ENCODE measurements around the gene ANGEL1.

ANGEL1 gene

GRCh38 chr14:76765461-76765931 is 47.2 kb downstream of the ANGEL1 start:
- DNase-seq (ENCODE audit: low read depth) = no peak

- DNase-seq (ENCODE audit: low read depth) = no peak
Measured at GRCh38 chr14:76763096-76764041, 49.3 kb downstream of the ANGEL1 start.

GRCh38 chr14:76762411-76763095 is 50.1 kb downstream of the ANGEL1 start:
- no peak for DNase-seq (ENCODE audit: low read depth)

DNA sequence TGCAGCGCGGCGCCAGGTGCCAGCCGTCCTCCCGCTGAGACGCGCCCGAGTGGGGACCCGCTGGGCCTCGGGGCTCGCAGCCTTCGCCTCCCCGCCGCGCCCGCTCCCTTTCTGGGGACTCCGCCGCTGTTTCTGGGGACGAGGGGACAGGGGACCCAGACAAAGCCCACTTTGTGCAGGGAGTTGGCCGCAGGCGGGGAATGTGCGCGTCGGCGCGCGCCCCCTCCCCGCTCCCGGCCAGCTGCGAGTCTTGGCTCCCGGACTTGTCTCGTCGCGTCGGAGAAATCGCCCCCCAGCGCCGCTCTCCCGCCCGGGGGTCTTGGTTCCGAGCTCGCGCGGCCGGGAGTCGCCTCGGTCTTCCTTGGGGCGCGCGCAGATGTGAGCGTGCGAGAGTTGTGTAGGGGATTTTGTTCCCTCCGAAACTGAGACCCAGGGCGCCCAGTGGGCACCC is 50.7 kb downstream of the ANGEL1 start:
- no peak for DNase-seq (ENCODE audit: low read depth)

GRCh38 chr14:76761136-76761959 is 51.3 kb downstream of the ANGEL1 start, which contains the start of gene VASH1:
VASH1 (plus strand) TSS chr14:76761468; CDS start chr14:76762822, 1,354 bp downstream.
- DNase-seq (ENCODE audit: low read depth) = peak; percentile 33

DNA sequence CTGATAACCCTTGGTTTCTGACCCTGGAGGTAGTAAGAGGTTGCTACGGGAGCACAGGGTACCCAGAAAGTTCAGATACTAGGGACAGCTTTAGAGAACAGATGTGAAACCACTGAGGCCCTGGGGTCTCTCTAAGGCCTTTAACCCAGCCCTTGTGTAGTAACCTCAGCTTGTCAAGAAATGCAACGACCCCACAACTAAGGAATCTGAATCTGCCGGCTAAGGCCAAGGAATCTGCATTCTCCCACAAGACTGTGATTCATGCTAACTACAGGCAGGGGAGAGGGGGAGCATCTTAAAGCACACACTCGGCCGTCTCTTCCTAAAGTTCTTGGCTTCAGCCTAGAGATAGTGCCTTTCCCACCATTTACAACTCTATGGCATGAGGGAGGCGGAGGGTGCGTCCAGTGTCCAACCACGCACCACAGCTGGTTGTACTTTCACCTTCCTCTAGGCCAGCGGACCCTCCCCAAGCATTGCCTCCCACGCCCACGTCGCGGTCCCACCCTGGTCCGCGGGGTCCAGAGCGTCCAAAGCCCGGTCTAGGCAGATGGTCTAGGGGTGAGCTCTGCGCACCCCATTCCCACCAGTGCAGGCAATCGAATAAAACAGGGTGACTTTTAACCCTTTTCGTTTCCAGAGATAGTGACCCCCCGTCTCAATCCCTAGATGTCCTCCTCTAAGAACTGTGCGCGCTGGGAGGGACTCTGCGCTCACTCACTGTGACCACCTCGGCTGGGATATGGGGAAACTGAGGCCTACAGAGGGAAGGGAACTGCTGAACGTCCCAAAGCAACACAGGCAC is 52.1 kb downstream of the ANGEL1 start:
- DNase-seq (ENCODE audit: low read depth) = no peak

- DNase-seq (ENCODE audit: low read depth) = no peak
Measured at GRCh38 chr14:76759589-76759988, 53.1 kb downstream of the ANGEL1 start.

DNA sequence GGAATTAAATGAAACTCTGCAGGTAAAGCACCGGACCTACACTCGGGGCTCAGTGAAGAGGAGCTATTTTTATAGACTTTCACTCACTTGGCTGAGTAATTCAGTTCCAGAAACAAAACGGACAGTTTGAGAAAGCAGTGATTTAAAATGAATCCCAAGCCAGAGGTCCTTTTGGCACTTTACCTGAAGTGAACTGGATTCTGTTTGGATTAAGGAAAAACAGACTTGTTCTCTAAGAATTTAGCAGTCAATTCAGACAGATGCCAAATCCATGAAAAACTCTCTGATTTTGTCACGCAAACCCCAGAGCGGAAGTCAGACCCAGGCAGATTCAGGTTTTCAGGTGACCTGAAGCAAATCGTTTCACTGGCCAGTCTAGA is 56.3 kb downstream of the ANGEL1 start:
- DNase-seq (ENCODE audit: low read depth) = no peak

- DNase-seq (ENCODE audit: low read depth) = no peak
Measured at GRCh38 chr14:76755610-76756370, 56.9 kb downstream of the ANGEL1 start.

DNA sequence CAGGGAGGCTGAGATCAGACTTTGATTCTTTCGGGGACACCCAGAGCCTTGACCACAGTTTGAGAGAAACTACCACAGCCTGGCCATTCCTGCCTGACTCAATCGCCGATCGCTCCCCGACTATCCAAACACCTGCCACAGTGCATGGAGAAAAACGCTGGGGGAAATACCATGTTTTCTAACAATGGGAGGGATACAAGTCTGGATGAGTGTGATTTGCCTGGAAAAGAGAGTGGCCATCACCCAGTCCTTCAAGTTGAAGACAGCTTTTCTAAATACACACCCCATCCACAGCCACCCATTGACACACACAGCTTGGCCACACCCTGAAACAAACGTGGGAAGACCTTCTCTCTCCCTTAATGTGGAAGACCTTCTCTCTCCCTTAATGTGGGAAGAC is 58.1 kb downstream of the ANGEL1 start:
- no peak for DNase-seq (ENCODE audit: low read depth)

GRCh38 chr14:76753541-76754198 is 59.0 kb downstream of the ANGEL1 start:
- no peak for DNase-seq (ENCODE audit: low read depth)

DNA sequence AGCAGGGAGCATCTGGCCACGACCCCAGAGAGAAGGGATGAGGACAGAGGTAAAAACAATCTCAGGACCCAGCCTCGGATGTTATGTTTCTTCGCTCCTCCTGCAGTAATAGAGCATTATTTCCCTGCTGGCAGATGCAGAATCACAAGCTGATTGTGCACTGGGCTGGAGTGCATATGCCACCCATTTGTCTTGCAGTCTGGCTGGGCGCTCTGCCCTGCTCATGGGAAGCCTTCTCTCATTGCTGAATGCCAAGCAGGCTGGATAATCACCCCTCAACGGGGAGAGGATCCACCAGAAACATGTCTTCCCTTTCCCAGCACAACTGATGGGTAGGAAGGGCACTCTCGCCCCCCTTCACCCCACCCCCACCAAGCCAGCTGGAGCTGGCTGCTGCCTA is 59.9 kb downstream of the ANGEL1 start:
- no peak for DNase-seq (ENCODE audit: low read depth)

DNA sequence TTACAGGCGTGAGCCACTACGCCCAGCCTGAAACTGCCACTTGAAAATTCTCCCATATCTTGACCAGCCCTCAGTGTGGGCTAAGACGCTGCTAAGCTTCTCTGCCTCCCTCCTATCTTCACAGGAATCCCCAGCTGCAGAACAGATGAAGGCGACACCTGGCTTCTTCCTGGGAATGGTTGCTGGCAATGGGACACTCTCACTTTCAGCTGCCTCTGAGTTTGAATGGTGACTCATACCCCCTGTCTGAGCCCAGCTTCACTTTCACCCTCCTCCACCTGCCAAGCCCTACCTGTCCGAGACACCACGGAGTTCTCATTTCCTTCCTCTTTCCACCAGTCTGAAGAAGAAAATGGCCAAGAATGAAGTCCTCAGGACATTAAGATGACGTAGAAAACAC is 69.7 kb downstream of the ANGEL1 start:
- DNase-seq (ENCODE audit: low read depth) = no peak

GRCh38 chr14:76742185-76742584 is 70.5 kb downstream of the ANGEL1 start:
- no peak for DNase-seq (ENCODE audit: low read depth)

DNA sequence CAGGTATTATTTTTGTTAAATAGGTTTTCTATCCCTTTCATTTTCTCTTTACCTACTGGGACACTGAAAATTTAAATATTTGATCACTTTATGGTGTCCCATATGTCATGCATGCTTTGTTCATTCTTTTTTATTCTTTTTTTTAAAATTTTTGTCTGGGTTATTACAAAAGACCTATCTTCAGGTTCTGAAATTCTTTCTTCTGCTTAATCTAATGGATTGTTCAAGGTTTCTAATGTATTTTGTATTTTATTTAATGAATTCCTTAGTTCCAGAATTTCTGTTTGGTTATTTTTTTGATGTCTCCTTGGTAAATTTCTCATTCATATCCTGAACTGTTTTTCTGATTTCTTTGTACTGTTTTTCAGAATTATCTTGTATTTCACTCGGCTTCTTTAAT is 71.6 kb downstream of the ANGEL1 start:
- DNase-seq (ENCODE audit: low read depth) = no peak

Data from T-helper 22 cell (primary cell).